HG02840 (cell line): ENCODE results near the gene SCTR.

ENCODE experiments used
- ATAC-seq: cut with Tn5 transposase; IDR thresholded peaks from one replicate; pipeline ENCODE4 v1.9.1; 2021; ENCODE audit warnings: mild to moderate bottlenecking, moderate library complexity, moderate number of reproducible peaks; ENCODE audit not compliant: unreplicated experiment, low FRiP score

Gene SCTR

DNA sequence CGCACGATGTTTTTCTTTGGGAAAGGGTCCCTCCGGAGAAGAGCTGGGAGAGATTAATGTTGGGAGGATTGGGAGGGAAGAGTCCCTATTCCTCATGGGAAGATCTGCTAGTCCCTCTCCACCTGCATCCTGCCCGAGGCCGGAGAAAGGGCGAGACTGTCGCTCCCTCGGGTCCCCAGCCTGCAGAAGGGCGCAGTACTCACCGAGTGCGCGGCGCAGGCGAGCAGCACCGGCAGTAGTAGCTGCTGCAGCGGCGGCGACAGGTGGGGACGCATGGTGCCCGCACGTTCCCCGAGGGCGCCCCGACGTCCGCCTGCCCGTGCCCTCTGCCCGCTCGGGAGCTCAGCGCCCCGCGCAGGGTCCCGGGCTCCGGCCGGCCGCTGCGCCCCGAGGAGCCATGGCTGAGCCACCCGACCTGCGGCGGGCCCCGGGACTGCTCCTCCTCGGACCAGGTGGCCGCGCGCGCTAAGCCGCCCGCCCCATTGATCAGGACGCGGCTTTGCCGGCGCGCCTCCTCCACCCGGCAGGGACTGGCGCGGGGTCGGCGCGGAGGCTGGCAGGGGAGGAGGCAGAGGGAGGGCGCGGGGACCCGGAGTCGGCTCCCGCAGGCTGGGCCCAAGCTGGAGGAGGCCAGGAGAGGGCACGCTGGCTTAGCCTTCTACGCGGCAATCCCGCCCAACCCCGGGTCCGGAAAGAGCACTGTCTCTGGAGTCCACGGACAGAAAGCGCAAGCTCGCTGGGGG, at the start of gene SCTR:
Gene SCTR, minus strand, starts transcription at position 532 of the 743 bp plus-strand sequence. Its CDS starts 257 bp downstream, at position 275.
- ATAC-seq = no peak

DNA sequence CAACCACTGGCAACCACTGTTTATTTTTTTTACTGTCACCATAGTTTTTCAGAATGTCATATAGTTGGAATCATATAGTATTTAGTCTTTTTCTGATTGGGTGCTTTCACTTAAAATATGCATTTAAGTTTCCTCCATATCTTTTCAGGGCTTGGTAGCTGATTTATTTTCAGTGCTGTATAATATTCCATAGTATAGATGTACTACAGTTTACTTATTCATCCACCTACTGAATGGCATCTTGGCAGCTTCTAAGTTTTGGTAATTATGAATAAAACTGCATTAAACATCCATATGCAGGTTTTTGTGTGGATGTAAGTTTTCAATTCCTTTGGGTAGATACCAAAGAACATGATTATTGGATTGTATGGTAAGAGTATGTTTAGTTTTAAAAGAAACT, 43.0 kb upstream of the SCTR start:
- no peak for ATAC-seq

DNA sequence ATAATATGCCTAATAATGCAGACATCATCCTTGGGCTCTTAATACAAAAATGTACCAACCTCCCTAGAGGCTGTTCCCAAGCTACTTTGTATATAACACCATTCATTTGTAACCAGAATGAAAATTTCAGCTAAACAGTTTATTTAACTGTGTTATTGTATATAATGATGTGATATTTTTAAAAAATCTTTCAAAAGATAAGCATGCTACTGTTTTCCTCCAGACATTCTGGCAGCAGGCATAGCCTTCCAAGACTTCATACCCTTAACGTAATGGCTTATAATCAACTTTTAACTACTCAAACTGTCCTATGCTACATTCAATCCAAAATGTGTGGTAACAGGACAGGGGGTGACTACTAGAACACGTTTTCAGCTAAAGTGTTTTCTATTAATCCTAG, 41.2 kb upstream of the SCTR start:
- ATAC-seq = no peak

DNA sequence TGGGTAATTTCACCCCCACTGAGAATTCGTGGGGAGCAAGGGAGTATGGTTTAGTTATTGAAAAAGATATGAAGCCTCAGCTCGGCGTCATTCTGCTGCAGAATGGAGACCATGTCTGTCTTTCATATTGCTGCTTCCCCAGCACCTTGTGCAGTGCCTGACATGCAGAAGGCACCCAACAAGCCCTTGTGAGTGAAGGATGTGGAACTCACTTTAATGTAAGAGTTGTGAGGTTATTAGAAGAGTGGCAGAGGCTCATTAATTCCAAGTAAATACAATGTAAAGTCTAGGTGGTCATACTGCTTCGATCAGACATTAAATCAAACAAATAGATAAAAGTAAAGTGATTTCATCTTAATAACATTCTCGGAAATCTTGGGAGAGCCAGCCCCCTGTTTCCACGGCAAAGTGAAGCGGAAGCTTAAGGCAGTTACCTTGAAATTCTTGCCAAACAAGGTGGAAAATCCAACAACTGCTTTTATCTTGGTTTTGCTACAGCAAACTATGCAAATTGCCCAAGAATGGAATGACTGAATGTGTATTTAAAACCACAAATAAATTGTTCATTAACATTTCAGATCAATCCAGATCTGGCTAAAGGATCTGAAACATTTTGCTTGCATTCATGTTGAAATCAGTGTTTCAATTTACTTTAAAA, 29.5 kb upstream of the SCTR start:
- ATAC-seq = no peak

DNA sequence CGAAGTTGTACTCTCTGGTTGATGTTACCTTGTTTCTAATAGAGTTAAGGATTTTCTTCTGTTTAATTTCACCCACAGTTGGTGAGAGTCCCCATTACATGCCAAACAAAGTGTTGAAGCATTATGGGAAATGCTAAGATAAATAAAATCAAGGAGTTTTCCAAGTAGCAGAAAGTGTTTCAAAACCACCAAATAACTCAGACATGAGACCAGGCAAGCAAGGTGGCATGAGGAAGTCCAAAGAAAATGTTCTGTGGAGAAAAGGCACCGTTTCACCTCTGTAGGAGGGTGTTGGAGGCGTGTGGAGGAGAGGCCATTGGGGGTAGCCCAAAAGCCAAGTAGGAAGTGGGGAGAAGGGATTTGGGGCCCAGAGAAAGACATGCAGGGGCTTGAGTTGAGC, 28.6 kb upstream of the SCTR start:
- ATAC-seq = no peak

DNA sequence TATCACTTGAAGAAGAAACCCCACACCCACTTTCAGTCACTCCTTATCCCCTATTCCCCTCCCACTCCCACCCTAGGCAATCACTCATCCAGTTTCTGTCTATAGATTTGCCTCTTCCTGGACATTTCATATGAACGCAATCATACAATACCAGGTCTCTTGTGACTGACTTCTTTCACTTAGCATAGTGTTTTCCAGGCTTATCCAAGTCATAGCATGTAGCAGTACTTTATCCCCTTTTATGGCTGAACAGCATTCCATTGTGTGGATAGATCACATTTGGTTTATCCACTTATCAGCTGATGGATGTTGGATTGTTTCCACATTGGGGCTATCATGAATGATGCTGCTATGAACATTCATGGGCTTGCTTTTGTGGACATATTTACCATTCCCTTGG, 26.6 kb upstream of the SCTR start:
- no peak for ATAC-seq

GRCh38 chr2:119550346-119550745, 26.1 kb upstream of the SCTR start:
- no peak for ATAC-seq

DNA sequence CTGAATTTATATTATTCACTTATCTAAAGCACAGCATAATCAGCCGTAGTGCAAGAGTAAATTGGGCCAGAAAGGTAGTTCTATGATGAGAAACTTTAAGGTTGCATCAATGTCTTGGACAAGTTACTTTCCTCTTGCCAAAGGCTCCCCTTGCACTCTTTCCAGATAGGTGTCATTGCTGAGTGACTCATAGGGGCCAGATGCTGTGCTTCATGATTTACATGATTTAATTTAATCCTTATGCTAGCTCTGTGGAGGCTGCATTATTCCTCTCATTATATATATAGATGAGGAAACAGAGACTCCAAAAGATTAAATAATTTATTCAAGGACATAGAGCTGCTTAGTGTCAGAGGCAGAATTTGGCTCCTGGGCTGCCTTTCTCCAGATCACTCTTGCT, 25.0 kb upstream of the SCTR start:
- no peak for ATAC-seq

- ATAC-seq = no peak
Observed at GRCh38 chr2:119548516-119549120, 24.3 kb upstream of the SCTR start.

DNA sequence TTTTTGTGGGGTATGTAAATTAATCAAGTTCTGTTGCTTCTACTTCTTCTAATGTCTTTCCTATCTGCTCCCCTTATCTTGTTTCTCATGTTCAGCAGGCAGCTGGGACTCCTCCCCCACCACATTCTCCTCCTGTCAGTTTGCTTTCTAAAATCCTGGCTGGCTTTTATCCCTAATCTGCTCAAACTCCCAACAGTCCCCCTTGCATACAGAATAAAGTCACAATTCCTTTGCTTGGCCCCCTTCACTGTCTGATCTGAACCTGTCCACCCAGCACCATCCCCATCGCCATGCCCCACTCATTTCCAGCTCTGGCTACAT, 22.1 kb upstream of the SCTR start:
- ATAC-seq = no peak

DNA sequence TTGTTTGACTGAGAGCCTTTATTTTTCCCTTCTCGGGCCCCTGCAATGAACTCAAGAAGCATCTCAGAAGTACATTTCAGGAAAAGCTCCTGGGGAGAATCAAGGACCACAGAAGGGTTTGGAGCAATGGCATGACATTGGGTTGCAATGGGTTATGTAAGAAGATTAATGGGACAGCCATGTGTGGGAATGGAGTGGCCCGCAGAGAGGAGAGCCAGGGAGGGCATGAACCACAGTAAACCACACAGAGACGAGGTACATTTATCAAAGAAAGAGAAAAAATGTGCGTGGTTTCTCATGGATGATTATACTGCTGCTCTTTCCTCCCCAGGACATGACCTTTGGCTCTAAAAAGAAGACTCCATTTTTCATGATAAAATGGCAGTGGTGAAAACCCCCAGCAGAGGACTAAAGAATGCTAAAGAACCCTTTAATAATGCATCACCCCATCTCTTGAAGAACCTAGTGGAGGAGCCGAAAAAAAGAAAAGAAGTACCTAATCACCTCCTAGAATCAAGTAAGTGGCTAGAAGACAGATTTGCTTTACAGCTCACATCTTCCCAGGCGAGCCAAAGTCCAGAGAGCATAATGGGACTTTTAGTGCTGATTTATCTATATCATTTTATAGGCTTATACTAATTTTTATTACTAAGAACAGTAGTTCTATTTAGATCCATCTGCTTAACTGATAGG, 21.6 kb upstream of the SCTR start:
- no peak for ATAC-seq

GRCh38 chr2:119544939-119545475, 20.7 kb upstream of the SCTR start:
- no peak for ATAC-seq

DNA sequence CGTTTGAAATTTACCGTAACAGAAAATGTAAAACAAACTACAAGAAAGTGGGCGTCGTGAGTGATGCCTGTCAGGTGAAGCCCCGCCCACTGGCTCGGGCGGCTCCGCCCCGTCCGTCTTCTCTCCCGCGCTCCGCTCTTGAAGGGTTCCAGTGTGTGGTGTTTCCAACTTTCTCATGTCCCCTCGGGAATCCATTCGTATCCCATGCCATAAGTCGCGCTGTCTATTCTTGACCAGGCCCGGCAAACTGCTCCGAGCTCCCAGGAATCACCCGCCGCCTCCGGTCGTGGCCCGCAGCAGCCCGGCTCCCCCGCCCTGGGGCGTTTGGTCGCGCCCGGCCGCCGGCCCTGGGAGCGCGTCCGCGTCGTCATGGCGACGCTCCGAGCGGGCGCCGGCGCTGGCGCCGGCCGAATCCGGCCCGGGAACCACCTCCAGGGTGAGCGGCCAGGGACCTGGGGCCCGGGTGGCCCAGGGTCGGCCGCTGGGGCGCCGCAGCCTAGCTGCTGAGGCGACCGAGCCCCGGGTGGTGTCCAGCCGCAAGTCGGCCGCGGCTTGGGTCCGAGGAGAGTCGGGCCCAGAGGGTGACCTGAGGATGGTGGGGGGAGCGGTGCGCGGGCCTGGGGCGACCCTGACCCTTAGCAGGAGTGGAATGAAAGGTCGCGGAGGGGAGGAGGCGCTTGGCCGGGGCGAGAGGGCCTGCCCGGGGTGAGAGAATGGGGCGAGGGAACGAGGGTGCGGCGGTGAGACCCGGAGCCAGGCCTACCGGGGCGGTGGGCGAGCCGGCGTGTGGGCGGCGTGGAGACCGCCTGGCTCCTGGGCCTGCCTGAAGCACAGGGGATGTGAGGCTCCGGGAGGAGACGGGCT, 20.0 kb upstream of the SCTR start, which contains the start of gene CFAP221:
Gene CFAP221, plus strand, starts transcription at position 375 of the 864 bp plus-strand sequence. CDS start 1,683 bp downstream, outside the sequence.
- no peak for ATAC-seq

DNA sequence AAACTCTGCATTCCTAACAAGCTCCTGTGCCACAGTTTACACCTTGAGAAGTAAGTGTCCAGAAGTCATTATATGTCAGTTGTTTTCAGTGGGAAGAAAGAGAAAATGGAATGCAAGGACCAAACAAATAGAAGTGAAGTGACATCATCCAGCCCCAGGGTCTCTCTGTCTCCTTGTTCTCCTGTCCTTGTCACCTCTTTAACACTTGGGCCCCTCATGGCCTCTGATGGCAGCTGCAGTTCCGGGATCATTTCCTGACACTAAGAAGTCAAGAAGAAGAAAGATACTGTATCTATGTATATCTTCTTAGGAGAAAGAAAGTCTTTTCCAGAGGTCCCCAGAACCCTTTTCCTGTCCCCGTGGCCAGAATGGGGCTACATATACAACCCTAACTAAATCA, 17.2 kb upstream of the SCTR start:
- no peak for ATAC-seq

GRCh38 chr2:119537792-119538191, 13.5 kb upstream of the SCTR start:
- ATAC-seq = no peak

GRCh38 chr2:119536707-119537106, 12.4 kb upstream of the SCTR start:
- no peak for ATAC-seq

GRCh38 chr2:119536211-119536610, 11.9 kb upstream of the SCTR start:
- ATAC-seq = no peak

GRCh38 chr2:119533560-119533959, 9.3 kb upstream of the SCTR start:
- ATAC-seq = no peak

- no peak for ATAC-seq
Observed at GRCh38 chr2:119531292-119531691, 7.0 kb upstream of the SCTR start.

DNA sequence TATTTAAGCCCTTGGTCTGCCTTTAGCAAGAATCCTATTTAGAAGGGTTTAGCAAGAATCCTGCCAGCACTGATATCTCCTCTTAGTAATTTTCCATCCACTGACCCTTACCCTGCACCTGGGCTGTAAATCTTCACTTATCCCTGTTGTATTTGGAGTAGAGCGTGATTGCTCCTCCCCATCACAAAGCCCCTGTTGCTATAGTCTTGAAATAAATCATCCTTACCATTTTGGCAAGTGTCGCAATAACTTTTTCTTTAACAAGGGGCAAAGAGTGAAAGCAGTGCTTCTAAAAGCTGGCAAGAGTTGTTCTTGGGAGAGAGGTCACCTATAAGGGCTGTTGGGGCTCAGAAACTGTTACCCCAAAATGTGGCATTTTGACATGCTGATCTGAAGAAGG, 3.7 kb upstream of the SCTR start:
- no peak for ATAC-seq
